ENCODE results near the gene BPIFB1. TPM values are rescaled to one million over a fixed set of nuclear protein-coding genes. Genes with fewer than 3 reads are reported as not detected.

BPIFB1 gene
- total RNA-seq, 1 experiment from 2014 or later: not detected

DNA sequence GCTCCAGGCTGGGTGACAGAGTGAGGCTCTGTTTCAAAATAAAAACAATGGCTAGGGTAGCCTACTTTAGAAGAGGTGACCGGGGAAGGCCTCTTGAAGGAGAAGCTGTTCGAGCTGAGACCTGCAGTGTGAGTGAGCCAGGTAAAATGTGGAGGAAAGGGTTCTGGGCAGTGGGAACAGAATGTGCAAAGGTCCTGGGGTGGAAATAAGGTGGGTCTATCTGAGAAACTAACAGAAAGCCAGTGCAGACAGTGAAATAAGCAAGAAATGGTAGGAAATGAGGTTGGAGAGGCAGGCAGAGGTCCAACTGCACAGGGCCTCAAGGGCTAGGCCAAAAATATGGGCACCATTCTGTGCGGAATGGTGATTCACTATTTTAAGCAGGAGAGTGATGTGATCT lies 53.4 kb downstream of the BPIFB1 start:
- Mint-ChIP-seq H3K4me1 (no peaks in the 10 kb centered on the region), H3K9me3 (no peaks in the 10 kb centered on the region), H3K27ac (peak overlapping the region; percentile 28; the same call in 1 of the 2 replicates), H3K27me3 (ENCODE audit: low read depth) (no peaks in the 10 kb centered on the region), H3K36me3 (no peaks in the 10 kb centered on the region), H3K4me3 (no peak overlapping the region)
- POLR2A ChIA-PET: no interaction called here
- DNase-seq (ENCODE audit: low spot score): no peak
- TF ChIP-seq TEAD1 (CRISPR knock-in tag; IDR thresholded peaks at IDR 0.05) (no peak), MXD4 (CRISPR knock-in tag; IDR thresholded peaks at IDR 0.05; ENCODE audit: borderline replicate concordance) (no peak), ZBTB21 (CRISPR knock-in tag; IDR thresholded peaks at IDR 0.05; ENCODE audit: borderline replicate concordance) (no peak), ERG (CRISPR knock-in tag; IDR thresholded peaks at IDR 0.05) (no peak), E2F4 (CRISPR knock-in tag; IDR thresholded peaks at IDR 0.05; ENCODE audit: borderline replicate concordance, low read depth) (no peak), TCF7 (CRISPR knock-in tag; IDR thresholded peaks at IDR 0.05; ENCODE audit: low read depth) (no peak), NR2C2 (CRISPR knock-in tag; IDR thresholded peaks at IDR 0.05) (no peak), GABPB1 (CRISPR knock-in tag; IDR thresholded peaks at IDR 0.05) (no peak), CREM (CRISPR knock-in tag; IDR thresholded peaks at IDR 0.05) (no peak), NR1H2 (CRISPR knock-in tag; IDR thresholded peaks at IDR 0.05) (no peak), FOXK1 (CRISPR knock-in tag; IDR thresholded peaks at IDR 0.05) (no peak), STAT6 (CRISPR knock-in tag; conservative IDR thresholded peaks at IDR 0.05; ENCODE audit: low read depth) (no peak), CBFB (CRISPR knock-in tag; IDR thresholded peaks at IDR 0.05; ENCODE audit: low read depth) (no peak), ZNF396 (CRISPR knock-in tag; IDR thresholded peaks at IDR 0.05; ENCODE audit: borderline replicate concordance) (no peak)
- TF ChIP-seq, protein P1, sequence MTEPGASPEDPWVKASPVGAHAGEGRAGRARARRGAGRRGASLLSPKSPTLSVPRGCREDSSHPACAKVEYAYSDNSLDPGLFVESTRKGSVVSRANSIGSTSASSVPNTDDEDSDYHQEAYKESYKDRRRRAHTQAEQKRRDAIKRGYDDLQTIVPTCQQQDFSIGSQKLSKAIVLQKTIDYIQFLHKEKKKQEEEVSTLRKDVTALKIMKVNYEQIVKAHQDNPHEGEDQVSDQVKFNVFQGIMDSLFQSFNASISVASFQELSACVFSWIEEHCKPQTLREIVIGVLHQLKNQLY (CRISPR knock-in tag; IDR thresholded peaks at IDR 0.05): no peak
- no peak for ATAC-seq
- CTCF ChIA-PET: interaction anchor here (1.1 kb wide), 1 partner anchor 390 kb away, joined by 3 read pairs; no protein-coding TSS in a partner anchor

- CTCF ChIA-PET: interaction anchor here (1.1 kb wide), 1 partner anchor 391 kb away, joined by 3 read pairs; no protein-coding TSS in a partner anchor
- Mint-ChIP-seq H3K36me3 (no peaks in the 10 kb centered on the region), H3K27ac (no peak overlapping the region), H3K27me3 (ENCODE audit: low read depth) (no peaks in the 10 kb centered on the region), H3K9me3 (no peaks in the 10 kb centered on the region), H3K4me1 (no peaks in the 10 kb centered on the region), H3K4me3 (no peak overlapping the region)
- no peak for DNase-seq (ENCODE audit: low spot score)
- ATAC-seq: no peak
- POLR2A ChIA-PET: no interaction called here
- TF ChIP-seq ZBTB43 (CRISPR knock-in tag; IDR thresholded peaks at IDR 0.05): no peak
- TF ChIP-seq, protein P2, sequence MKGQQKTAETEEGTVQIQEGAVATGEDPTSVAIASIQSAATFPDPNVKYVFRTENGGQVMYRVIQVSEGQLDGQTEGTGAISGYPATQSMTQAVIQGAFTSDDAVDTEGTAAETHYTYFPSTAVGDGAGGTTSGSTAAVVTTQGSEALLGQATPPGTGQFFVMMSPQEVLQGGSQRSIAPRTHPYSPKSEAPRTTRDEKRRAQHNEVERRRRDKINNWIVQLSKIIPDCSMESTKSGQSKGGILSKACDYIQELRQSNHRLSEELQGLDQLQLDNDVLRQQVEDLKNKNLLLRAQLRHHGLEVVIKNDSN (CRISPR knock-in tag; IDR thresholded peaks at IDR 0.05): no peak
- TF ChIP-seq AR (CRISPR knock-in tag; IDR thresholded peaks at IDR 0.05): no peak
- TF ChIP-seq CTCF (IDR thresholded peaks at IDR 0.05): no peak
- no peak for TF ChIP-seq ELF4 (CRISPR knock-in tag; IDR thresholded peaks at IDR 0.05; ENCODE audit: low read depth)
Observed at GRCh38 chr20:33337119-33337518, 54.1 kb downstream of the BPIFB1 start.
